GM13976 (cell line): ENCODE data around the gene PRTG.

ENCODE experiments used
- DNase-seq: peaks from one replicate; pipeline ENCODE4 v3.0.0; 2012; ENCODE audit warnings: low spot score
- in situ Hi-C: fragments of 300-500 bp; cut with MboI; formaldehyde crosslinking; loops from one replicate; pipeline ENCODE4 v1.12.0; 2022; ENCODE audit warnings: low sequenced_read_pairs, mixed read lengths, inconsistent platforms; ENCODE audit not compliant: unreplicated experiment
- TF ChIP-seq, protein P1 (sequence below): IDR thresholded peaks from 2 replicates; pipeline ENCODE4 v1.5.1; 2012; ENCODE audit warnings: borderline replicate concordance, mild to moderate bottlenecking; ENCODE audit not compliant: insufficient read depth; ENCODE audit errors: extremely low read depth, missing control alignments, control extremely low read depth

Gene PRTG

DNA sequence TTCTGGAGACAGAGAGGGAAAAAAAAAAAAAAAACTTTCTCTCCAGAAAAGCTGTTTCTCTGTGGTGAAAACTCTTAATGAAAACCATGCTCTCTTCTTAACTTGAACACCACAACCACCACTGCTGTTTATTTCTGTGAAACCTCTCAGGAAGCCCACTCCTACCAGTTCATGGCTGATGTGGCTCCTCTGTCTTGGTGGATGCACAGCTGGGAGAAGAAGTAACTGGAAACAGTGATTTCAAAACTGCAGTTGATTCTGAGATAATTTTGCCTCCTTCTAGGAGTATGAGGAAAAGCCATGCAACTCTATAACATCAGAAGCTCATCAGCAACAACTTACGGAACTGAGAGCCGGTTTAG lies 114.6 kb downstream of the PRTG start:
- DNase-seq, result no peak
- TF ChIP-seq, protein P1, sequence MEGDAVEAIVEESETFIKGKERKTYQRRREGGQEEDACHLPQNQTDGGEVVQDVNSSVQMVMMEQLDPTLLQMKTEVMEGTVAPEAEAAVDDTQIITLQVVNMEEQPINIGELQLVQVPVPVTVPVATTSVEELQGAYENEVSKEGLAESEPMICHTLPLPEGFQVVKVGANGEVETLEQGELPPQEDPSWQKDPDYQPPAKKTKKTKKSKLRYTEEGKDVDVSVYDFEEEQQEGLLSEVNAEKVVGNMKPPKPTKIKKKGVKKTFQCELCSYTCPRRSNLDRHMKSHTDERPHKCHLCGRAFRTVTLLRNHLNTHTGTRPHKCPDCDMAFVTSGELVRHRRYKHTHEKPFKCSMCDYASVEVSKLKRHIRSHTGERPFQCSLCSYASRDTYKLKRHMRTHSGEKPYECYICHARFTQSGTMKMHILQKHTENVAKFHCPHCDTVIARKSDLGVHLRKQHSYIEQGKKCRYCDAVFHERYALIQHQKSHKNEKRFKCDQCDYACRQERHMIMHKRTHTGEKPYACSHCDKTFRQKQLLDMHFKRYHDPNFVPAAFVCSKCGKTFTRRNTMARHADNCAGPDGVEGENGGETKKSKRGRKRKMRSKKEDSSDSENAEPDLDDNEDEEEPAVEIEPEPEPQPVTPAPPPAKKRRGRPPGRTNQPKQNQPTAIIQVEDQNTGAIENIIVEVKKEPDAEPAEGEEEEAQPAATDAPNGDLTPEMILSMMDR, result no peak
- in situ Hi-C loops, result no loop called here

GRCh38 chr15:55627730-55628368 lies 115.1 kb downstream of the PRTG start:
- TF ChIP-seq, protein P1, result no peak
- no peak for DNase-seq
- in situ Hi-C loops, result no loop called here

GRCh38 chr15:55619783-55620182 lies 123.2 kb downstream of the PRTG start:
- in situ Hi-C loops, result no loop called here
- TF ChIP-seq, protein P1, result no peak
- no peak for DNase-seq

DNA sequence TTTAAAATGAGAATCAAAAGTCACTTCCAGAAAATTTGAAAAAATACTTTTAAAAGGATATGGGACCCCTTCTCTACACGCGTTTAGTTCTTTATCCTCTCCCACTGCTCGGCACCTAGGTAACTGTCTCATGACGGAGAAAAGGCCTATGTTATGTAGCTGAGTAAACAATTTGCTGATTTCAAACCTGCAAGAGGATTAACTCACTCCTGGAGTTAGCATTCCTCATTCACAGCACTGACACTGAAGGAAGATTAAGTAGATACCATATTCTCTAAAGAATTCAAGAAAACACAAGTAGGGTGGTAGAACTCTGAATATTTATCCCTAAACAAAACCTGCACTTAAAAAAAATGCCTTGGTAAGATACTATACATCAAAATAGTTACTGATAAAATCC lies 124.6 kb downstream of the PRTG start:
- TF ChIP-seq, protein P1, result no peak
- in situ Hi-C loops, result no loop called here
- no peak for DNase-seq

- TF ChIP-seq, protein P1, result no peak
- DNase-seq, result no peak
- in situ Hi-C loops, result no loop called here
These were observed 127.5 kb downstream of the PRTG start for GRCh38 chr15:55615445-55615844.

GRCh38 chr15:55613727-55614126 lies 129.2 kb downstream of the PRTG start:
- TF ChIP-seq, protein P1, result no peak
- in situ Hi-C loops, result no loop called here
- no peak for DNase-seq
